Activated effector memory CD4-positive, alpha-beta T cell treated with anti-CD3 and anti-CD28 coated beads, Interleukin-2, amount 50 U/mL, for 16 hours (primary cell): ENCODE results near the gene ARMH4.
"Not testable (repeated sequence)": the region's sequence is repeated elsewhere in the genome, so short reads cannot be mapped to it uniquely, and the experiment has no call there.

Experiments
- DNase-seq: peaks from one replicate; pipeline ENCODE4 v3.0.0-alpha.2; 2020

Gene ARMH4

GRCh38 chr14:58145936-58146335 is 6.1 kb downstream of the ARMH4 start:
- DNase-seq: no peak

GRCh38 chr14:58143106-58143505 is 8.9 kb downstream of the ARMH4 start:
- no peak for DNase-seq

GRCh38 chr14:58141893-58142292 is 10.1 kb downstream of the ARMH4 start:
- DNase-seq: no peak

- no peak for DNase-seq
Measured at GRCh38 chr14:58138714-58139482, 13.1 kb downstream of the ARMH4 start.

GRCh38 chr14:58138031-58138713 is 13.8 kb downstream of the ARMH4 start:
- no peak for DNase-seq

- DNase-seq: no peak
Measured at GRCh38 chr14:58133739-58134138, 18.3 kb downstream of the ARMH4 start.

GRCh38 chr14:58131386-58131785 is 20.6 kb downstream of the ARMH4 start:
- no peak for DNase-seq

- DNase-seq: no peak
Measured at GRCh38 chr14:58130116-58130782, 21.8 kb downstream of the ARMH4 start.

GRCh38 chr14:58129208-58129607 is 22.8 kb downstream of the ARMH4 start:
- DNase-seq: no peak

GRCh38 chr14:58128416-58128815 is 23.6 kb downstream of the ARMH4 start:
- DNase-seq: no peak

- not testable (repeated sequence) for DNase-seq
Measured at GRCh38 chr14:58122546-58122945, 29.5 kb downstream of the ARMH4 start.

- no peak for DNase-seq
Measured at GRCh38 chr14:58121530-58122186, 30.4 kb downstream of the ARMH4 start.

- DNase-seq: no peak
Measured at GRCh38 chr14:58119381-58119780, 32.6 kb downstream of the ARMH4 start.

GRCh38 chr14:58118097-58118815 is 33.8 kb downstream of the ARMH4 start:
- no peak for DNase-seq

GRCh38 chr14:58109744-58110143 is 42.3 kb downstream of the ARMH4 start:
- no peak for DNase-seq

GRCh38 chr14:58108717-58109116 is 43.3 kb downstream of the ARMH4 start:
- DNase-seq: no peak

- no peak for DNase-seq
Measured at GRCh38 chr14:58107947-58108552, 44.0 kb downstream of the ARMH4 start.

- DNase-seq: no peak
Measured at GRCh38 chr14:58107041-58107440, 45.0 kb downstream of the ARMH4 start.

GRCh38 chr14:58106446-58106845 is 45.6 kb downstream of the ARMH4 start:
- DNase-seq: no peak

- no peak for DNase-seq
Measured at GRCh38 chr14:58104808-58105207, 47.2 kb downstream of the ARMH4 start.

GRCh38 chr14:58100735-58101368 is 51.2 kb downstream of the ARMH4 start:
- DNase-seq: no peak

- DNase-seq: no peak
Measured at GRCh38 chr14:58099682-58100081, 52.3 kb downstream of the ARMH4 start.
